K562 (cell line): ENCODE results near the gene SOBP. TPM values are rescaled to one million over a fixed set of nuclear protein-coding genes. Genes with fewer than 3 reads are reported as not detected.

Experiments used
- ATAC-seq: fragments of 200-7000 bp; cut with Tn5 transposase; 3 replicates; pipeline ENCODE4 v1.9.1; 2020; ENCODE audit warnings: moderate library complexity
- BruUV-seq: library from RNA; stranded (reverse); fragments of 400-500 nt; replicated peaks from 2 replicates; lab custom pipeline; 2021; lab: Mats Ljungman, UMichigan
- CTCF ChIA-PET: fragments of 300-600 bp; formaldehyde crosslinking; extraction: SDS; loops from one replicate; lab custom pipeline; 2021; ENCODE audit warnings: low intra/inter-chr PET ratio; lab: Yijun Ruan, JAX
- POLR2A ChIA-PET: fragments of 300-600, 350-650 bp; sonication (Branson Sonifier 250); formaldehyde crosslinking; extraction: SDS; loops from one replicate; lab custom pipeline; 2021; ENCODE audit warnings: antibody characterized with exemption, inconsistent platforms; lab: Yijun Ruan, JAX
- DNase-seq, 4 experiments: peaks; one replicate each; pipeline versions ENCODE4 v3.0.0 to v3.0.0-alpha.2; 2011 to 2018; ENCODE audit warnings: low spot score in 3 of 4, mixed read lengths in 3 of 4; ENCODE audit errors: extremely low read depth in 1 of 4
- FAIRE-seq: peaks from 2 replicates; lab custom pipeline; 2011; peaks lifted over from hg19 to GRCh38; lab: Jason Lieb, UNC
- H2AFZ ChIP-seq: 2 replicates; pipeline ENCODE4 v1.6.0; 2011; ENCODE audit warnings: low read depth, low read length, control low read depth, inconsistent platforms
- H3K27ac ChIP-seq: fragments of 200-600 bp; 3 replicates; pipeline ENCODE4 v1.8.0; 2011; ENCODE audit warnings: low read depth, mild to moderate bottlenecking, control low read depth, inconsistent platforms, low read length, moderate library complexity, mixed read lengths; ENCODE audit errors: extremely low read depth
- H3K27me3 ChIP-seq, 2 experiments: fragments of 300-600 bp in 1 of 2; 2 replicates in 1 of 2; 3 replicates in 1 of 2; pipeline versions ENCODE4 v1.6.0 to v1.8.0; 2011; ENCODE audit warnings: inconsistent platforms in 2 of 2, low read length in 2 of 2, mild to moderate bottlenecking in 1 of 2, mixed read lengths in 1 of 2, moderate library complexity in 1 of 2; ENCODE audit not compliant: control insufficient read depth in 2 of 2, insufficient read depth in 2 of 2
- H3K36me3 ChIP-seq: fragments of 300-600 bp; 3 replicates; pipeline ENCODE4 v1.8.0; 2011; ENCODE audit warnings: mild to moderate bottlenecking, low read length, inconsistent platforms; ENCODE audit not compliant: control insufficient read depth, insufficient read depth
- H3K4me1 ChIP-seq, 2 experiments: fragments of 200-600 bp in 1 of 2; replicated peaks in 1 of 2; 2 replicates in 1 of 2; 3 replicates in 1 of 2; pipeline versions ENCODE4 v1.5.1 to v1.8.0; 2011; ENCODE audit warnings: inconsistent platforms in 2 of 2, low read length in 2 of 2, mild to moderate bottlenecking in 1 of 2, mixed read lengths in 1 of 2, moderate library complexity in 1 of 2; ENCODE audit not compliant: control insufficient read depth in 2 of 2, insufficient read depth in 2 of 2
- H3K4me2 ChIP-seq: 2 replicates; pipeline ENCODE4 v1.6.1; 2011; ENCODE audit warnings: low read length, control low read depth, inconsistent platforms, mixed read lengths; ENCODE audit not compliant: insufficient read depth
- H3K4me3 ChIP-seq: fragments of 200-600 bp; sonication (generic), shearing (Covaris generic); 2 replicates; pipeline ENCODE4 v1.5.1; 2016; ENCODE audit warnings: control low read depth, inconsistent platforms
- H3K79me2 ChIP-seq: fragments of 200-600 bp; 3 replicates; pipeline ENCODE4 v1.8.0; 2011; ENCODE audit warnings: low read length, inconsistent platforms; ENCODE audit not compliant: control insufficient read depth, insufficient read depth
- H3K9ac ChIP-seq, 2 experiments: 2 replicates each; pipeline versions ENCODE4 v1.6.0 to v1.6.1; 2011; ENCODE audit warnings: low read depth in 2 of 2, low read length in 2 of 2, control low read depth in 1 of 2, inconsistent platforms in 1 of 2, mild to moderate bottlenecking in 1 of 2, mixed read lengths in 1 of 2; ENCODE audit not compliant: insufficient read depth in 1 of 2
- H3K9me1 ChIP-seq: one replicate; pipeline ENCODE4 v1.6.0; 2011; ENCODE audit warnings: inconsistent platforms, mild to moderate bottlenecking, low read length, moderate library complexity; ENCODE audit not compliant: control insufficient read depth, insufficient read depth
- H3K9me3 ChIP-seq: replicated peaks from 2 replicates; pipeline ENCODE4 v1.5.1; 2011; ENCODE audit warnings: low read depth, low read length, inconsistent platforms; ENCODE audit not compliant: control insufficient read depth, insufficient read depth
- H4K20me1 ChIP-seq: replicated peaks from 2 replicates; pipeline ENCODE4 v1.6.1; 2011; ENCODE audit warnings: low read length, inconsistent platforms, mixed read lengths; ENCODE audit not compliant: control insufficient read depth, insufficient read depth
- MCM7 ChIP-seq, 2 experiments: fragments of 450-650 bp; IDR thresholded peaks; 2 replicates each; pipeline ENCODE4 v1.6.1; 2016 to 2018
- NFXL1 ChIP-seq: fragments of 450-650 bp; formaldehyde crosslinking; IDR thresholded peaks from 2 replicates; pipeline ENCODE4 v1.4.0; 2021; ENCODE audit warnings: mild to moderate bottlenecking
- PTRF ChIP-seq: fragments of 450-650 bp; IDR thresholded peaks from 2 replicates; pipeline ENCODE4 v1.6.1; 2016; ENCODE audit warnings: mild to moderate bottlenecking, missing genetic modification characterization, missing compliant biosample characterization
- WGBS: fragments of 100-300 bp; shearing (Covaris generic); methylation state at CpG from one replicate; pipeline ENCODE4 v1.1.6; 2016; ENCODE audit warnings: low coverage, mixed read lengths; ENCODE audit not compliant: insufficient coverage; ENCODE audit errors: missing lambda C conversion rate; 5-methylcytosine and 5-hydroxymethylcytosine counted together
- in situ Hi-C: fragments of 300-500 bp; cut with MboI; formaldehyde crosslinking; loops from 4 replicates; pipeline ENCODE4 v1.15.0; 2018; ENCODE audit warnings: inconsistent platforms, mixed read lengths
- intact Hi-C: fragments of 100-400 bp; cut with micrococcal nuclease; formaldehyde crosslinking; loops from 2 replicates; pipeline ENCODE4 v1.14.2; 2022
- polyA plus RNA-seq, 8 experiments: library from polyadenylated mRNA; depleted of rRNA in 4 of 8; stranded (reverse) in 5 of 8; unstranded in 3 of 8; fragments of >200 nt; fragmentation: Nextera tagmentation in 2 of 8; fragmentation: Illumina TruSeq in 1 of 8; extraction: Ambion mirVana in 2 of 8; extraction: Trizol in 1 of 8; gene quantifications; 2 replicates each; pipeline versions ENCODE4 v1.2.1 to v1.2.3, GENCODE V29; 2011 to 2014; ENCODE audit warnings: inconsistent platforms in 1 of 8, missing spikeins in 1 of 8
- total RNA-seq, 7 experiments: library from RNA; depleted of rRNA in 6 of 7; stranded (reverse); fragments of >200 nt in 6 of 7; fragmentation: Illumina TruSeq in 2 of 7; extraction: Trizol in 2 of 7; gene quantifications; 2 replicates each; pipeline versions ENCODE4 v1.2.1 to v1.2.3, GENCODE V29; 2011 to 2021; ENCODE audit warnings: low replicate concordance in 1 of 7

SOBP gene
- total and polyA plus RNA-seq, 9 of the 15 experiments (the other 6 are each of a cell fraction or from before 2014, with no cell fraction given) = 0.16 TPM; not detected in 8

GRCh38 chr6:107576852-107577251 is 86.9 kb downstream of the SOBP start:
- no peak for TF ChIP-seq MCM7 (IDR thresholded peaks at IDR 0.05)
- TF ChIP-seq PTRF (tag) = no peak
- no peaks in the 10 kb centered on the region for H3K9me1 ChIP-seq
- no peak overlapping the region for H3K27ac ChIP-seq
- 0% methylated on average over 3 of the region's 3 CpGs for WGBS
- DNase-seq (no peak), FAIRE-seq (no peak), ATAC-seq (no peak)
- BruUV-seq = no TSS peak
- no peaks in the 10 kb centered on the region for H3K9me3 ChIP-seq
- H3K79me2 ChIP-seq = no peaks in the 10 kb centered on the region
- no peak overlapping the region for H3K9ac ChIP-seq
- no peaks in the 10 kb centered on the region for H3K4me1 ChIP-seq
- no peak overlapping the region for H3K4me3 ChIP-seq
- intact Hi-C loops = no loop called here
- H3K27me3 ChIP-seq = peaks cover 14 to 29% of the 10 kb centered on the region in 2 experiments; a peak in 4 of 5 replicates
- H2AFZ ChIP-seq = no peak overlapping the region
- ChIA-PET CTCF (no interaction called here), POLR2A (interaction anchor here (0.6 to 1.7 kb wide), 2 partner anchors 9 to 99 kb away, joined by 3 to 5 read pairs; no protein-coding TSS in a partner anchor)
- H3K36me3 ChIP-seq = no peaks in the 10 kb centered on the region
- H4K20me1 ChIP-seq = no peaks in the 10 kb centered on the region
- no peak overlapping the region for H3K4me2 ChIP-seq
- in situ Hi-C loops = no loop called here

DNA sequence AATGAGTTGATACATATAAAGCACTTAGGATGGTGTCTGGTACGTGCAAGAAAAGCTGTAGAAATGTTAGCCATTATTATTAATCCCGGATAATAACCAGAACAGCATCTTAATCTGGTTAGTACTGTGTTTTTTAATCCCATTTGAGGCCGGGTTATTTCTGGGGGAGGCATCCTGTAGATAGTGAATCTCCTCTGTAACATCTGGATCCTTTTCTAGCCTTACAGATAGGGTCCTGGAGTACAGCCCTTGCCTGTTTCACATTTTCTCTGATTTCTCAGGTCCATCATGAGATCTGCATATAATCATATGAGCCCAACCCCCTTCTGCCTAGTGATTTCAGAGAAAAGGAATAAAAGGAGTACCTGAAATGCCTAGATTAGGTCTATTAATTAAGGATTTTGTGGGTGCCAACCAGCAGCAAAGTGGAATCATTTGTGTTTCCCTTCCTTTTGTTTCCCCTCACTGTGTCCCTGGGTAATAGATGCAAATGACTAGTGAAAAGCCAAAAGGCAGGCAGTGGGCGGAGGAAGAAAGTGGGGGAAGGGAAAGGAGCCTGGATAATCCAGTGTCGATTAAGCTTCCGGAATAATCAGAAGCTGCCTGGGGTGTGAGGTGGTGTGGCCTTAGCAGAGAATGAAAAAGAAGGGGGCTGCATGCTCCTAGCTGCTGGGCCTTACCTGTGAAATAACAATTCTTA is 88.9 kb downstream of the SOBP start:
- Histone ChIP-seq H3K4me3 (no peak overlapping the region), H3K9me3 (no peaks in the 10 kb centered on the region), H3K4me2 (no peak overlapping the region), H3K27ac (no peak overlapping the region), H2AFZ (no peak overlapping the region), H3K79me2 (no peaks in the 10 kb centered on the region), H4K20me1 (no peaks in the 10 kb centered on the region), H3K9me1 (no peaks in the 10 kb centered on the region), H3K9ac (no peak overlapping the region), H3K36me3 (no peaks in the 10 kb centered on the region)
- intact Hi-C loops = no loop called here
- FAIRE-seq = no peak
- no TSS peak for BruUV-seq
- in situ Hi-C loops = no loop called here
- POLR2A ChIA-PET = interaction anchor here (0.6 kb wide), 1 partner anchor 21 kb away, joined by 3 read pairs; no protein-coding TSS in a partner anchor
- ATAC-seq = no peak
- WGBS = 4% methylated on average over 6 of the region's 6 CpGs
- TF ChIP-seq NFXL1 (CRISPR knock-in tag) = no peak
- TF ChIP-seq, all 486 proteins: peak for 0
- no peak for DNase-seq
- CTCF ChIA-PET = no interaction called here
- peaks cover 17 to 24% of the 10 kb centered on the region in 2 experiments; a peak in 4 of 5 replicates for H3K27me3 ChIP-seq
- H3K4me1 ChIP-seq = no peaks in the 10 kb centered on the region
